NB4 (cell line): Measurements from ENCODE around the gene RBMS3.
A peak's percentile ranks its signal among the peaks of the same experiment; 100 is the strongest.

ENCODE experiments used
- DNase-seq: peaks from one replicate; pipeline ENCODE4 v3.0.0; 2010; ENCODE audit warnings: low read depth
- H3K4me3 ChIP-seq: one replicate; pipeline ENCODE4 v1.5.1; 2011; ENCODE audit warnings: mild to moderate bottlenecking, low read depth, low read length, moderate library complexity
- CTCF ChIP-seq: IDR thresholded peaks from one replicate; pipeline ENCODE4 v1.5.1; 2012; ENCODE audit warnings: low read depth, low read length
- MAX ChIP-seq: IDR thresholded peaks from 2 replicates; pipeline ENCODE4 v1.6.1; 2011; ENCODE audit warnings: low read depth, low read length
- MYC ChIP-seq: IDR thresholded peaks from 2 replicates; pipeline ENCODE4 v1.6.1; 2011; ENCODE audit warnings: low read depth, low read length
- POLR2A ChIP-seq: IDR thresholded peaks from 2 replicates; pipeline ENCODE4 v1.6.1; 2011; ENCODE audit warnings: mild to moderate bottlenecking; ENCODE audit not compliant: insufficient read length; ENCODE audit errors: extremely low read depth

Gene RBMS3

GRCh38 chr3:30011237-30011803 is 730.4 kb downstream of the RBMS3 start:
- DNase-seq: no peak
- TF ChIP-seq CTCF: no peak
- no peak for TF ChIP-seq POLR2A
- TF ChIP-seq MYC: no peak
- no peak for TF ChIP-seq MAX
- H3K4me3 ChIP-seq: no peak overlapping the region

- no peak overlapping the region for H3K4me3 ChIP-seq
- peak; percentile 70 for DNase-seq
- TF ChIP-seq MAX (no peak), CTCF (peak; percentile 55), POLR2A (no peak)
Observed at GRCh38 chr3:30012941-30013543, 732.2 kb downstream of the RBMS3 start.

GRCh38 chr3:30017901-30018300 is 737.0 kb downstream of the RBMS3 start:
- no peak for DNase-seq
- TF ChIP-seq MYC: no peak
- no peak for TF ChIP-seq CTCF
- no peak for TF ChIP-seq POLR2A
- TF ChIP-seq MAX: no peak
- H3K4me3 ChIP-seq: no peak overlapping the region

- H3K4me3 ChIP-seq: no peak overlapping the region
- TF ChIP-seq CTCF: no peak
- no peak for TF ChIP-seq MYC
- TF ChIP-seq POLR2A: no peak
- TF ChIP-seq MAX: no peak
- DNase-seq: no peak
Observed at GRCh38 chr3:30020380-30020779, 739.5 kb downstream of the RBMS3 start.

GRCh38 chr3:30024466-30024865 is 743.6 kb downstream of the RBMS3 start:
- TF ChIP-seq MYC (no peak), MAX (no peak), CTCF (no peak), POLR2A (no peak)
- no peak overlapping the region for H3K4me3 ChIP-seq
- no peak for DNase-seq
